MM.1S (cell line): Measurements from ENCODE around the gene EED.

Source experiments
- DNase-seq: peaks from one replicate; pipeline ENCODE4 v3.0.0-alpha.2; 2015
- H2AFZ ChIP-seq: fragments of 300-600 bp; sonication (generic); 2 replicates; pipeline ENCODE4 v1.6.0; 2016; ENCODE audit warnings: antibody characterized with exemption, low read length
- H3F3A ChIP-seq: fragments of 300-600 bp; sonication (generic); 2 replicates; pipeline ENCODE4 v1.6.1; 2016; ENCODE audit warnings: mild to moderate bottlenecking, antibody characterized with exemption, low read length, moderate library complexity, mixed read lengths; ENCODE audit not compliant: insufficient read depth
- H3K27ac ChIP-seq: fragments of 300-600 bp; sonication (generic); 2 replicates; pipeline ENCODE4 v1.5.1; 2016; ENCODE audit warnings: mild to moderate bottlenecking, low read length
- H3K27me3 ChIP-seq: fragments of 300-600 bp; sonication (generic); replicated peaks from 2 replicates; pipeline ENCODE4 v1.6.0; 2016; ENCODE audit warnings: low read length; ENCODE audit not compliant: insufficient read depth
- H3K36me3 ChIP-seq: fragments of 300-600 bp; sonication (generic); replicated peaks from 2 replicates; pipeline ENCODE4 v1.6.1; 2016; ENCODE audit warnings: mild to moderate bottlenecking, low read length, mixed read lengths; ENCODE audit not compliant: insufficient read depth
- H3K4me1 ChIP-seq: fragments of 300-600 bp; sonication (generic); 2 replicates; pipeline ENCODE4 v1.6.1; 2016; ENCODE audit warnings: low read length, mixed read lengths
- H3K4me2 ChIP-seq: fragments of 300-600 bp; sonication (generic); 2 replicates; pipeline ENCODE4 v1.6.0; 2016; ENCODE audit warnings: low read depth, low read length
- H3K4me3 ChIP-seq: fragments of 300-600 bp; sonication (generic); 2 replicates; pipeline ENCODE4 v1.5.1; 2016; ENCODE audit warnings: low read length, mixed read lengths
- H3K79me2 ChIP-seq: fragments of 300-600 bp; sonication (generic); 2 replicates; pipeline ENCODE4 v1.6.1; 2016; ENCODE audit warnings: mixed run types, low read length, mixed read lengths
- H3K9ac ChIP-seq: fragments of 300-600 bp; sonication (generic); 2 replicates; pipeline ENCODE4 v1.6.1; 2016; ENCODE audit warnings: low read length, mixed read lengths
- H3K9me2 ChIP-seq: fragments of 300-600 bp; sonication (generic); replicated peaks from 2 replicates; pipeline ENCODE4 v1.6.1; 2016; ENCODE audit warnings: mild to moderate bottlenecking, low read length, mixed read lengths; ENCODE audit not compliant: insufficient read depth
- H3K9me3 ChIP-seq: fragments of 300-600 bp; sonication (generic); replicated peaks from 2 replicates; pipeline ENCODE4 v1.6.1; 2016; ENCODE audit warnings: mild to moderate bottlenecking, low read length, mixed read lengths; ENCODE audit not compliant: insufficient read depth
- H4K20me1 ChIP-seq: fragments of 300-600 bp; sonication (generic); 2 replicates; pipeline ENCODE4 v1.6.1; 2016; ENCODE audit warnings: mild to moderate bottlenecking, low read length, moderate library complexity, mixed read lengths; ENCODE audit not compliant: insufficient read depth
- CTCF ChIP-seq: fragments of 300-600 bp; sonication (generic); IDR thresholded peaks from 2 replicates; pipeline ENCODE4 v1.5.1; 2016; ENCODE audit warnings: antibody characterized with exemption, low read length, mixed read lengths
- EZH2 ChIP-seq: fragments of 300-600 bp; sonication (generic); optimal IDR thresholded peaks from 2 replicates; pipeline ENCODE3; 2017; ENCODE audit warnings: low read depth, mild to moderate bottlenecking, antibody characterized with exemption, low read length, mixed read lengths
- EZH2phosphoT487 ChIP-seq: fragments of 300-600 bp; sonication (generic); IDR thresholded peaks from 2 replicates; pipeline ENCODE4 v1.6.1; 2018; ENCODE audit warnings: antibody characterized with exemption, low read length

The EED gene

DNA sequence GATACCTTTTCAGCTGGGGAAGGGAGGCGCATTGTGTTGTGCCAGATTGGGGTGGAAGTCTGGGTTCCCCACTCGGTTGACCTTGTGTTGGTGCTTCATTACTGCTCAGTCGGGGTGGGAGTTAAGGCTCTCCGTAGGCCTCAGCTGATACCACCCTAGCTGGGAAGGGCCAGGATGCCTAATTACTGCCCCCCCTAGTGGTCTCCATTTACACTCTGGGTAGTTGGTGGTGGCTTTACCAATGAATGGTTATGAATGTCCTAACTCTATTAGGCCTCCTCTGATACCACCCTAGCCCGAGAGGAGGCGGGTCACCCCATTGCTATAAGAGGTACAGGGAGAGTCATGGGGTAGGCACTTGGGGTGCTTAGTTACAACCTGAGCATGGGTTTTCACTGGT is 29.9 kb downstream of the EED start:
- peaks cover 6% of the 10 kb centered on the region; the same call in 1 of the 2 replicates for H3K36me3 ChIP-seq
- no peak overlapping the region for H2AFZ ChIP-seq
- no peak for DNase-seq
- no peaks in the 10 kb centered on the region for H3K9me3 ChIP-seq
- peak; percentile 25 for TF ChIP-seq CTCF
- no peak for TF ChIP-seq EZH2phosphoT487
- H3K9me2 ChIP-seq: no peaks in the 10 kb centered on the region
- no peaks in the 10 kb centered on the region for H3F3A ChIP-seq
- no peak overlapping the region for H3K27ac ChIP-seq
- H3K4me1 ChIP-seq: no peaks in the 10 kb centered on the region
- no peak overlapping the region for H3K9ac ChIP-seq
- H3K4me3 ChIP-seq: no peak overlapping the region
- no peaks in the 10 kb centered on the region for H4K20me1 ChIP-seq
- no peak overlapping the region for H3K4me2 ChIP-seq
- H3K79me2 ChIP-seq: peaks cover 44% of the 10 kb centered on the region
- H3K27me3 ChIP-seq: no peaks in the 10 kb centered on the region

- H3K79me2 ChIP-seq: peaks cover 44% of the 10 kb centered on the region
- DNase-seq: no peak
- H3K4me3 ChIP-seq: no peak overlapping the region
- no peak overlapping the region for H2AFZ ChIP-seq
- H3K27ac ChIP-seq: no peak overlapping the region
- no peak overlapping the region for H3K4me2 ChIP-seq
- no peaks in the 10 kb centered on the region for H3K4me1 ChIP-seq
- no peaks in the 10 kb centered on the region for H3K9me2 ChIP-seq
- H3K9ac ChIP-seq: no peak overlapping the region
- H4K20me1 ChIP-seq: no peaks in the 10 kb centered on the region
- H3F3A ChIP-seq: no peaks in the 10 kb centered on the region
- H3K9me3 ChIP-seq: no peaks in the 10 kb centered on the region
- TF ChIP-seq EZH2phosphoT487 (no peak), CTCF (no peak), EZH2 (no peak)
- H3K36me3 ChIP-seq: peaks cover 6% of the 10 kb centered on the region; the same call in 1 of the 2 replicates
- no peaks in the 10 kb centered on the region for H3K27me3 ChIP-seq
Observed at GRCh38 chr11:86274999-86275398, 30.4 kb downstream of the EED start.

DNA sequence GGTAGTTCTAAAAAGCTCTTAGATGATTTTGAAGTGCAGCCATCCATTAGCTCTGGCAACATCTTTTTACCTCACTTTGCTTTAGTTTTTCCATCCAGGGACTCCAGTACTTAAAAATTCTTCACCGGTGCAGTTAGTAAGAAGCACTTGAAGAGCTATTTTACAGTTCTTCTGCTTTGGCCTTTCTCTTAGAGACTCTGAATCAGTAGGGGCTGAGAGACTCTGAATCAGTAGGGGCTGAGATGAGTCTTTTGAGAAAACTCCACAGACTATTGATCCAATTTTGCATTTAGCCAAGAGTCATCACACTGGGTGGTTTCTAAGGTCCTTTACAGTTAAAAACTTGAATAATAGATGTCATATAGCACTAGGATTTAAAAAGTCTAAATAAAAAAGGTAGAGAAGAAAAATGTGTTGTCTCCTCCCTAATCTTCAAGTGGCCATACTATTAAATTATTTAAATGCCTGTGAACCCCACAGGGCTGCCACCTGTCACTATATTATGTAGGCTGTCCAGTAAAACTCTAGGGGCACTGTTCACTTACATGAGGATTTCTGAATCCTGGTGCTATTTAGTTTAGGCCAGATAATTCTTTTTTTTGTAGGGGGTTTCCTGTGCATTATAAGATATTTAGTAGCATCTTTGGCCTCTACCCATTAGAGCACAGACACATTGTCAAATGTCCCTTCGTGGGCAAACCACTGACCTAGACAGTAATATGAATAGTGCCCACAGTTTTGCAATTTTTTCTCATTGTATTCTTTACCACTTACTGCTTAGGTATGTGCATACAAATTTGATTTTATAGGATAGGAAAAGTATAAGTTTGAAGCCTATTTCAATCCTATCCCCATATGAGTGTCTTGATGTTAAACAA is 31.2 kb downstream of the EED start:
- no peak for DNase-seq
- no peak overlapping the region for H2AFZ ChIP-seq
- H3K36me3 ChIP-seq: peaks cover 6% of the 10 kb centered on the region; the same call in 1 of the 2 replicates
- no peak overlapping the region for H3K27ac ChIP-seq
- no peaks in the 10 kb centered on the region for H3K9me3 ChIP-seq
- H3K27me3 ChIP-seq: no peaks in the 10 kb centered on the region
- H3K4me1 ChIP-seq: no peaks in the 10 kb centered on the region
- TF ChIP-seq EZH2: no peak
- TF ChIP-seq CTCF: no peak
- no peak for TF ChIP-seq EZH2phosphoT487
- H3K79me2 ChIP-seq: peaks cover 41% of the 10 kb centered on the region
- H4K20me1 ChIP-seq: no peaks in the 10 kb centered on the region
- no peaks in the 10 kb centered on the region for H3F3A ChIP-seq
- no peaks in the 10 kb centered on the region for H3K9me2 ChIP-seq
- no peak overlapping the region for H3K4me2 ChIP-seq
- no peak overlapping the region for H3K4me3 ChIP-seq
- no peak overlapping the region for H3K9ac ChIP-seq
